Eye (tissue), 1 donor: Measurements from ENCODE around the gene LAMA4.
"Not testable (repeated sequence)": the region's sequence is repeated elsewhere in the genome, so short reads cannot be mapped to it uniquely, and the experiment has no call there.

ENCODE experiments used
- DNase-seq: peaks from one replicate; pipeline ENCODE4 v3.0.0-alpha.2; 2015

Gene LAMA4

GRCh38 chr6:112130878-112131277 is 123.5 kb downstream of the LAMA4 start:
- no peak for DNase-seq

- no peak for DNase-seq
Observed at GRCh38 chr6:112128208-112128607, 126.2 kb downstream of the LAMA4 start.

DNA sequence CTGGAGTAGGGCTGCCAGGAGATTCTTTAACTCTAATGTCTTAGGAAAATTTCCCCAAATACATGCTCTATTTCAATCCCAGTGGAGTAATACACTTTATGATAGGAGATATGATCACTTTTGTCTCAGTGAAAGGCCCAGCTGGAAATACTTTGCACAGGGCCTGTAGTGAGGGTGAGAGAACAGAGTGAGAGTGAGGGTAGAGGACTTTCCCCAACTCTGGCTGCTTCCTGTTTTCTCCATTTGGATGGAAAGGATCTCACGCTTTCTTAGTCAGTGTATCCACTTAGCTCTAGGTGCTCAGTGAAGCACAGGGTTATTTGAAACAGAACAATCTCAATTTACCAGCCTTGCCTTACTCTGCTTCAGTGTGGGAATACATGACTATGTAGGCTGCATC is 130.4 kb downstream of the LAMA4 start:
- DNase-seq, result no peak

- no peak for DNase-seq
Observed at GRCh38 chr6:112122756-112123155, 131.6 kb downstream of the LAMA4 start.

DNA sequence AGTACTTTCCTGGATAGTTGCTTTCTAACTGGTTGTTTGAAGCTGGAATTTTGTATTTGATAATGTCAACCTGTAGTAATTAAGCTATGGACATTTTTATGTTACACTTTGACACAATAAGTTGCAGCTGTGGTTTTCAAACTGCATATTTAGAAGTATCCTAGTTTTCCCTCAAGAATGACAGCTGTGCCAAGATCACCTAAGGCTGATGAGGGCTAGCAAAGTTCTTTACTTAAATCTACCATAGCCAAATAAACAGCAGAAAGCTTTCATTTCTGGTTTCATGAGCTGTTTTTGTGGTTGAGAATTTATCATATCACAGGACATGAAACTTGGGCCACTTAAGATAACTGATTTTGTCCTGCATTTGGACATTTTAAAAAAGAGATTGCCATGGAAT is 136.3 kb downstream of the LAMA4 start:
- no peak for DNase-seq

- no peak for DNase-seq
Observed at GRCh38 chr6:112117554-112117953, 136.8 kb downstream of the LAMA4 start.

DNA sequence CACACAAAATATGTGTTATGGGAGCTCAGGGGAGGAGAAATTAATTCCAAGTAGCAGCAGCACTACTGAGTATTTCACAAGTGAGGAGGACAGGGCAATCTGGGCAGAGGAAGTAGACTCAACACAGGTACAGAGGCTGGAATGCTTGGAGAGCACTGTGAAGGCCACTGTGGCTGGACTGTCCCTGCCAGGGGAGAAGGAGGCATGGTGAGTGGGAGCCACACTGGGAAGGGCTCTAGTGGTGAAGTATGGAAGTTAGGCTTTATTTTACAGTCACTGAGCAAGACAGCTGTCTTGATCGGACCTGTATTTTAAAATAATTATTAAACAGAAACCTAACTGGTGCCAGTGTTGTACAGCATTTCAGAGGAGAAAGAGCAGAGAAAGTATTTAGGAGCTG is 138.1 kb downstream of the LAMA4 start:
- no peak for DNase-seq

GRCh38 chr6:112114577-112115223 is 139.7 kb downstream of the LAMA4 start:
- no peak for DNase-seq

DNA sequence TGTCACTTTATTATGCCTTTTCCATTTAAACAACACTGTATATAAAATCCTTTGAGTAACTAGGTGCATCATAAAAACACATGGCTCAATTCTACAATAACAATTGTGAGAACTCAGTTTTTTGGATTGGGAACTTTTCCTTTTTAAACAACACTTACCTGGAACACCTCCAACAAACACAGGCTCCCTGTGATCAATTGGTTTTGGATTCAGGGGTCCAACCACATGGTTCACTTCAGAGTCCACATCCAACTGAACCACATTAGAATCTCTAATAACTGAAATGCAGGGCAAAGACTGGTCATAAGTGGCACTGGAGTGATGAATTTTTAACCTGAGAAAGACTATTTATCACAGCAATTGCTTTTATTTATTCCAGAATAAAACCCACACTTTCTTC is 140.4 kb downstream of the LAMA4 start:
- DNase-seq, result no peak

DNA sequence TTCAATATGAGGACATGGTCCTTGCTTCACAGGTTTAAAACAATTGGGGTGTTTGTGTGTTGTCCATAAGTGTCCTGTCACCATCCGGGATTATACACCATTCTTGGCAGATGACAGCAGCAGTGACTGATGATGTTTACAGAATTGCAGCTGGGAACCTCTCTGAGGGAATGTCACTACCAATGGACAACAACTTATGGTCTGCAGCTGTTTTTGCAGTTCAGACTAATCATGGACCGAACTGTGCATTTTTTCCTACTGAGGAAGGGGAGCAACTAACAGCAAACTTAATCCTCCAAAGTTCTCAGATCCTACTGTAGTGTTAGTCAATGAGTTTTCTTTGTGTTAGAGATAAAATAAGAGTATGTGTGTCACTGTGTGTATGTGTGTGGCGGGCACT is 140.9 kb downstream of the LAMA4 start:
- no peak for DNase-seq

DNA sequence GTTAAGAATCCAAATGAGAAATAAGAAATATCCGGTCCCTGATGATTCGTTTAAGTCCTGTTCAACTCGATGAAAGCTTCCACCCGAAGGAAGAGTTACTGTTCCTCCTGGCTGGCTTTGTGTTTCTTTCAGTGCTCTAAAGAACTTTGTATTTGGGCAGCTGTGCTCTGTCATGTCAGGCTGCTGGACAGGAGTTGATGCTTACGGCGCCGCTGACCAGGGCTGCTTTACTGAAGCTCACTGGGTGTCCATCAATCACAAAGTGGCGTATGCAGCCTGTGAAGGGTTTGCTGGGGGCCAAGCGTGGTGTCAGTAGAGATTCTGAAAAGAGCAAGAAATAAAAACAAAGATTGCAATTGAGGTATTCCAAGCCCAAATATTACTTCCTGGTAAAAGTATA is 145.1 kb downstream of the LAMA4 start:
- DNase-seq, result peak; percentile 40

GRCh38 chr6:112106562-112106961 is 147.8 kb downstream of the LAMA4 start:
- DNase-seq, result no peak

DNA sequence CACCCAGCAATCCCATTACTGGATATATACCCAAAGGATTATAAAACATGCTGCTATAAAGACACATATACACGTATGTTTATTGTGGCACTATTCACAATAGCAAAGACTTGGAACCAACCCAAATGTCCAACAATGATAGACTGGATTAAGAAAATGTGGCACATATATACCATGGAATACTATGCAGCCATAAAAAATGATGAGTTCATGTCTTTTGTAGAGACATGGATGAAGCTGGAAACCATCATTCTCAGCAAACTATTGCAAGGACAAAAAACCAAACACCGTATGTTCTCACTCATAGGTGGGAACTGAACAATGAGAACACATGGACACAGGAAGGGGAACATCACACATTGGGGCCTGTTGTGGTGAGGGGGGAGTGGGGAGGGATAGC is 148.3 kb downstream of the LAMA4 start:
- not testable (repeated sequence) for DNase-seq

DNA sequence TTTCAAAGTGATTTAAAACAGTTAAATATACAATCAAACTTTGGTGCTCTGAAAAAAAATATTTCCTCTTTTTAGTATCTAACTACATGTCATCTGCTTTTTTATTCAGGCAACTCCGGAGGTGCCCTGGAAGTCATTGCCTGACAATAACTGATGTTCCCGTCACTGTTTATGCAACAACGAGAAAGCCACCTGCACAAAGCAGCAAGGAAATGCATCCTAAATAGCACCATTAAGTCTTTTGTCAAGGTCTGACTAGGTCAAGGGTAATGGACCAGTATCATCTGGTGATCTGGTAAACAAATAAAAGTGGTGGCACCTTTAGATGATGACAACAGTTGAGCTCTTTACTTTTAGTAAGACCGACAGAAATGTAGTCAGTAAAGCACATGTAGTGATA is 153.8 kb downstream of the LAMA4 start:
- DNase-seq, result no peak

GRCh38 chr6:112096901-112097300 is 157.5 kb downstream of the LAMA4 start:
- no peak for DNase-seq

DNA sequence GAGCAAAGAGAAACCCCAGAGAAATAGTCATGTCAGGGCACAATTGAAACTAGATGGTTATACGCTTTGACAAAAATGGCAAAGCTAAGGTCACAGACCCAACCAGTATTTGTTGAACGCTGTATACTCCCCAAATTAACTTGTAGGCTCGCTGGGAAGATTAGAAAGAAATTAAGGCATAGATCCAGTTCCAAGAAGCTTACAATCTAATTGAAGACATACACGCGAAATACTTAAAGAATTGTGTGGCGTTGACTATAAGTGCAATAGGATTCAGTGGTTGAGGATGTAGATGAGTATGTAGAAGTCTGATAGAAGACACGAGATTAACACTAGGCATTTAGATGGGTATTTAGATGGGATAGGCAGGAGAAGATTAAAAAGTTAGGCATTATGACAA is 166.5 kb downstream of the LAMA4 start:
- DNase-seq, result no peak

DNA sequence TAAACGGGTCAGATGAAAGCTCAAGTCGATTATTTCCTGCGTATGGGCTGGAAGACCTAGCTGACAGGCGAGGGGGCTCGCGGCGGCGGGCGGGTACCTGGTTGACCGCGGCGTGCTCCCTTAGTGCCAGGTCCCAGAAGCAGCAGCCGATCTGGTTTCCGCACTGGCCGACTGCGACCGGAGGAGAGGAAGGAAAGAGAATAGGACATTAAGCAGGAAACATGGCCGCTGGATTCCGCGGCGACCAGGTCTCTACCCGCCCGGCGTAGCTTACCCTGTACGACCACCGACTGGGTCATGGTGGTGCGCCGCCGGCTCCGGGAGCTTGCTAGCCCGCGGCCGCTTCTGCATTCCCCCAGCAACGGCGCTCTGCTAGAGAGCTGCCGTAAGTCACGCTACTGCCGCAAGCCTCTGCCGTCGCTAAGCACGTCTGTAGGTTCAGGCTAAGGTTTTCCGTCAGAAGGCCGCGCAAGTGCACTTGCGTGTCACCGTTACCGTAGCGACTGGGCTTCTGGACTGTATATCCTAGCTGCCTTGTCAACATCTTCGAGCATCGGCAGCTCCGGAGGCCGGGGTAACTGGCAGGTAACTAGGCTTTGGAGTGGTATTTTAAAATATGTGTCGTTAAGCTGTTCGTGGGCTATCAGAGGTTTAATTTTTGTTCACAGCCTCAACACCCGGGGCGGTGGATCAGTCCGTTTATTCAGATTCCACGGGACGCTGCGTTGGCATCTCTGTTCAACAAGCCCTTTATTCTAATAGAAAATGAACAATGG is 167.0 kb downstream of the LAMA4 start, which contains the start of the genes FAM229B and TUBE1:
Gene FAM229B (plus strand): TSS at position 456 of the 776 bp plus-strand sequence. CDS start 11,693 bp downstream, outside the sequence.
Gene TUBE1 (minus strand): TSS at position 347 of the 776 bp plus-strand sequence. CDS start 48 bp downstream, at position 299.
- DNase-seq, result peak; percentile 97

- no peak for DNase-seq
Observed at GRCh38 chr6:112086744-112087135, 167.6 kb downstream of the LAMA4 start.

DNA sequence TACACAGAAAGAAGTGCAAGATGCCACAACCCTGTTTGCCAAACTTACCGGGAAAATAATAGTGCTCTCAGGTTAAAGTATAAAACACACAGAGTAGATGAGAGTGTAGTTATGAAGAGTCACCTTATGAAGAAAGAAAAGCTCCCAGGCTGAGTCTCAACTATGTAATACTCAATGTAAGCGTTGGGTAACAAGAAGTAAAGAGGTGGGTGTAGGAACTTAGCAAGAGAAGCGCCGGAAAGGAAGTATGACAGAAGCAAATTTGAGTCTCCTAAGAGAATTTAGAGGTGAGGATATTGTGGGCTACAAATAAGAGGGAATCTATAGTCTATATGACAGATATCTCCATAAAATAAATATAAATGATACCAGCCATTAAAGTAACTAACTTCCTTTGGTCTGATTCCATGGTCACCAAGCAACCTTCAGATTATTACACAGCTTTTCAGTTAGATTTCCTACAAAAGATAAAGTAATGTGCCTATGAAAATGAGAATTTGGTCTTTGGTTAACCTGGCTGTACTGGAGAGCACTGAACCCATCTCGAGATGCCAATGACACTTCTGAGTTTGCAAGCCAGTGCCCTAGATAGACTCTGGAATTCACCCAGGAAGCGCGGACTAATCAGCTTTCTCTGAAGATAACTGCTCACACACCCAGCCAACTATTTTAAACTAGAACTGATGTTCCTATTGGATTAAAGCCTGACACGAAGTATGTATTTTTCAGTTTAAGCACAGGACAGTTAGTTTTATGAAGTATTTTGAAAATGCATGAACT is 168.9 kb downstream of the LAMA4 start:
- DNase-seq, result no peak

DNA sequence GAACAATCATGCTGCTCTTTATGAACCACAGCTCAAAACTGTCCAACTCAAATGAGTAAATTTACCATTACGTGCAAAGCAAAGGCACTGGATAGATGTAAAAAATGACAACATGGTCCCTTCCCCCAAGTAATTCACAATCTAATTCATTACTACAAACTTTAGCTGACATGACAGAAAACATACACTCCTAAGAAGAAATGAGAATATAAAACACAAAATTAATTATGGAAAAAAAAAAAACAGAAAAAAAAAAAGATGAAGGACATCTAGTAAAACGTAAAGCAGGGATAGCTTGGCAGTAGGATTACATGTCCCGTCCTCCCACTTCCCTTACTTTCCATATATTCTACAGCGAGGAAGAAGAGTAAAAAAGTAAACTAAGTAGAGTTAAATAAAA is 172.8 kb downstream of the LAMA4 start:
- no peak for DNase-seq

DNA sequence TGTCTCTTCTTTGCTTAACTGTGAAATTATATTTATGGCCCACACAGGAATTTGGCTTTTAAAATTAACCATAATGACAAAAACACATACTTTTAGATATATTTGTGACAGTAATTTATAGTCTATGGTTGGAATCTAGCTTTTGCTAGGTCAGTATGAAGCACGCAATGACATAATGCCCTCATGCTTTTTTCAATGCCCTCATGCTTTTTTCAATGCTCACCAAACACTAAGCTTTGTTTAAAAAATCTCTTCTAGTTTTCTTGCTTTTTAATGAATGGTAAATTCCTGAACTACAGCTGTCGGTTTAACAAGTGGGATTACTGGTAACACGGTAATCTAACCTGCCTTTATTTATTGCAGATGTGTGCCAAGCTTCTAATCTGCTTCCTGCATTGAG is 187.8 kb downstream of the LAMA4 start:
- DNase-seq, result no peak

DNA sequence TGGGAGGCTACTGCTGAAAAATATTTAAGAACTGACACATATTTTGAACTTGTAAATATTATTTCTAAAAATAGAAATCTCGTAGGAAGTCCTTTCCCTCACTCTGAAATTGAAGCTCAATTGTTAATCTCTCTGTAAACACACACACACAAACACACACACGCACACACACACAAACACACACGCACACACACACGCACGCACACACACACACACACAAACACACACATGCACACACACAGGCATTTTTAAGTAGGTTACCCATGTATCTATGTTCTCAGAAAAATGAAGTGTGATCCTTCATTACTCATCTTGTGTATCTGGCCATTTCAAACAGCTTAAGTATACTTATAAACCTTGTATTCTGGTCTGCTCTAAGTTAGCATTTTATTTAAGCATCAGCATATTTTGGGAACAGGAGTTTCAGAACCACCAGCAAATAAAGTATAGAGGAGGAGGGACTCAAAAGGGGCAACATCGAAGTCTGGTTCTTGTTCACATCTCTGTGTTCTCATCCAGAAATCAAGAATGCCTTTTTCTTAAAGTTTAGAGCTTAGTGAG is 188.9 kb downstream of the LAMA4 start:
- DNase-seq, result no peak

- no peak for DNase-seq
Observed at GRCh38 chr6:112062966-112063365, 191.4 kb downstream of the LAMA4 start.
